Fibroblast of villous mesenchyme (primary cell): ENCODE data around the gene RAP1GDS1. TPM values are rescaled to one million over a fixed set of nuclear protein-coding genes. Genes with fewer than 3 reads are reported as not detected.

Source experiments
- DNase-seq: peaks from one replicate; pipeline ENCODE4 v3.0.0-alpha.2; 2010; ENCODE audit warnings: low read depth
- H3K4me3 ChIP-seq: 2 replicates; pipeline ENCODE4 v1.5.1; 2011; ENCODE audit warnings: low read depth, mild to moderate bottlenecking, low read length
- CTCF ChIP-seq: IDR thresholded peaks from 2 replicates; pipeline ENCODE4 v1.5.1; 2012; ENCODE audit warnings: low read depth, mild to moderate bottlenecking, low read length; ENCODE audit not compliant: insufficient read depth
- total RNA-seq: library from RNA; depleted of rRNA; stranded (reverse); fragments of >200 nt; gene quantifications from 2 replicates; pipeline ENCODE4 v1.2.3, GENCODE V29; 2012

The RAP1GDS1 gene
- total RNA-seq, result 78.6 and 82.5 TPM in 2 replicates

DNA sequence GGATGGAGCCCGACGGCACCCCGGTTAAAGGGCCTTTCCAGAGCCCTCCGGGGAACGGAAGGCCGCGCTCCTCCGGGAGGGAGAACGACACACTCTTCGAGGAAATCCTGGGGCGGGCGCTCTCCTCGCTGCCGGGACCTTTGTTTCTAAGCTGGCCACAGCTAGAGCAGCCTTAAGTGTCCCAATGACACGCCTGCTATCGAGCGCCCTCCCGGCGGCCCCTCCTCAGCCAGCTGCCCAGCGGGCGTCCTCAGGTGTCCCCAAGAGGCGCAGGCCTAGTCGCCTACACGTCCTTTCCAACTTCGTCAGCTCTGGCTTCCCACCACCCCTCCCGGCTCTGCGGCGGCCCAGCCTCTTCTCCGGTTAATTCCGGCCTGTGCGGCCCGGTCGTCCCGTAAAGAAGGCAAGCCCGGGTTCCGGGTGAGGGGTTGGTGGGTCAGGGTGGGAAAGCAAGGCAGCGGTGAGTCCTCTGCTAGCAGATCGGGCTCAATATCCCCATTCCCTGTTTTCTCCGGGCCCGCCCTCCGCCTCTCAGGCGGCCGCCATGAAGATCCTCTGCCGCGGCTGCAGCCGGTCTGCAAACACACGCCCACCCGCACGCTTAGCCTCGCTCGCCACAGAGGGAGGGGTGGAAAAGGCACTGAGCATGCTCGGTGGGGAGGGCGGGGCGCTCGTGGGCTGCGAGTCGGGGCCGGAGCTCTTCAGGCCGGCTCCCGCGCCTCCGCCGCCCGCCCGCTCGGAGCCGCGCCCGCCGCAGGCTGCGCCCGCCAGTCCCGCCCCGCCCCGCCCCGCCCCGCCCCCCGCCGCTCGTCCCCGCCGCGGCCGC, at the start of gene RAP1GDS1:
TSS of gene RAP1GDS1 (plus strand) at position 806 of the 826 bp plus-strand sequence. CDS start 182 bp downstream, outside the sequence.
- TF ChIP-seq CTCF, result no peak
- DNase-seq, result peak; percentile 96
- peak within 1 kb of the TSS; percentile 92 for H3K4me3 ChIP-seq

DNA sequence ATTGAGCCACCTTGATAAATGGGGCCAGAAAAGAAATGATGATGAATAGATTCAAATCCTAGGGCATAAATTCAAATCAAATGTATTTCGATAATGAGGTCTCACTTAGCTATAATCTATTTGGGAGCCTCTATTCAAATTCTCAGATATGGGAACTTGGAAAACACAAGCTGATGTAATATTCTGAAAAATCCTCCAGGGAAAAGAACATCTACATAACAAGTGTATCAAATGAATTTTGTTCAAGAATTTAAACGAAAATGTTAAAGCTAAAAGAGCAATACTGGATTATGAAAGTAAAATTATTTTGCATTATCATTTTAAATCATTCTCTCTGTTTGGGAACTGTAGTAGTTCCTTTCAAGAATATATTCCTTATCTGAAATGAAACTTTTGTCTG, 38.9 kb upstream of the RAP1GDS1 start:
- no peak for TF ChIP-seq CTCF
- no peak for DNase-seq
- H3K4me3 ChIP-seq, result no peak overlapping the region

DNA sequence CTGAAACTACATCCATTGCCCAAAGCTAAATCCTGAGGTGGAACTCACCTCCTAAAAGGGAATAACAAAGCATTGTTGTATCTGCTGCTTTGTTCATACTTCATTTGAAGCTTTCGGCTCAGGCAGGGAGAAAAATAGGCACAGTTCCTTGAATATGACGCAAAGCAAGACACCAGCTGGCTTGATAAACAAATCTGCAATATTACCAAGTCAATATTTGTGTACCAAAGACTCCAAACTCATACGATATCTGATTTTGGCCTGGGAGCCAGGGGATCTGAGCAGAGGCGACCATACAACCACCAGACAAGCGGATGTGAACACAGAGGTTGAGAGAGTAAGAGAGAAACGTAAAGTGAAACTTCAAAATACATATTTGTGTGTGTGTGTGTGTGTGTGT, 34.8 kb upstream of the RAP1GDS1 start:
- TF ChIP-seq CTCF, result no peak
- DNase-seq, result no peak

DNA sequence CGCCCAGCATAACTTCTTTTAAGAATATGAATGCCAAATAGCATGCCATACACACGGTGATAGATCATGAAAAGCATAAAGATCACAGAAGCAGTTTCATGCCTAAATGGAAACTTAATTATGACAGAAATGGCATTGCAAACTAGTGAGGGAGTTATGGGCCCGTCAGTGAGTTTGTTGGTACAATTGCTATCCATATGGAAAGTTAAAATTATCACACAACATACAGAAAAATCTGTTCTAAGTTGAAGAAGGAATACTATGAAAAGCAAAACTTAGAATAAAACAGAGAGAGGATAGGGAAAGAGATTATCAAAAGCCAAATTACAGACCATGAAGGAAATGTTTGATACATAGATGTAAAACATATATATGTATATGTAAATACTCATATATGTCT, 30.2 kb upstream of the RAP1GDS1 start:
- H3K4me3 ChIP-seq, result no peak overlapping the region
- no peak for TF ChIP-seq CTCF
- DNase-seq, result no peak

More for the DNA sequence above, 34.8 kb upstream of the RAP1GDS1 start:
- no peak overlapping the region for H3K4me3 ChIP-seq

GRCh38 chr4:98232202-98232601, 29.0 kb upstream of the RAP1GDS1 start:
- H3K4me3 ChIP-seq, result no peak overlapping the region
- peak; percentile 44 for DNase-seq
- TF ChIP-seq CTCF, result no peak

GRCh38 chr4:98237204-98237603, 24.0 kb upstream of the RAP1GDS1 start:
- DNase-seq, result no peak
- no peak overlapping the region for H3K4me3 ChIP-seq
- no peak for TF ChIP-seq CTCF
